GM12878 (cell line): Measurements from ENCODE around the gene SLC2A9. TPM values are rescaled to one million over a fixed set of nuclear protein-coding genes. Genes with fewer than 3 reads are reported as not detected.

ENCODE experiments used
- ATAC-seq: fragments of 200-7000 bp; cut with Tn5 transposase; 3 replicates; pipeline ENCODE4 v1.9.1; 2020; ENCODE audit warnings: mild to moderate bottlenecking, moderate library complexity
- BruUV-seq: library from RNA; stranded (reverse); fragments of 400-500 nt; replicated peaks from 2 replicates; lab custom pipeline; 2021; lab: Mats Ljungman, UMichigan
- CTCF ChIA-PET: fragments of 300-600 bp; sonication (Branson Sonifier 250); formaldehyde crosslinking; extraction: SDS; loops from one replicate; lab custom pipeline; 2021; ENCODE audit warnings: inconsistent platforms; lab: Yijun Ruan, JAX
- POLR2A ChIA-PET: fragments of 350-600 bp; formaldehyde crosslinking; extraction: SDS; loops from one replicate; lab custom pipeline; 2021; ENCODE audit warnings: inconsistent platforms; lab: Charles Lee
- RAD21 ChIA-PET: fragments of 300-600 bp; sonication (Branson Sonifier 250); formaldehyde crosslinking; loops from one replicate; lab custom pipeline; 2023; ENCODE audit warnings: antibody characterized with exemption; ENCODE audit not compliant: unreplicated experiment; lab: Charles Lee
- SMC1A ChIA-PET: fragments of 300-600 bp; sonication (Branson Sonifier 250); formaldehyde crosslinking; loops from one replicate; lab custom pipeline; 2023; ENCODE audit not compliant: unreplicated experiment, uncharacterized antibody; lab: Charles Lee
- DNase-seq: peaks from one replicate; pipeline ENCODE4 v3.0.0-alpha.2; 2011; ENCODE audit warnings: low read depth, low spot score
- FAIRE-seq: peaks from 3 replicates; lab custom pipeline; 2011; peaks lifted over from hg19 to GRCh38; lab: Jason Lieb, UNC
- H2AFZ ChIP-seq: 2 replicates; pipeline ENCODE4 v1.6.0; 2011; ENCODE audit warnings: low read depth, low read length, control low read depth; ENCODE audit not compliant: control insufficient read depth
- H3K27ac ChIP-seq: 2 replicates; pipeline ENCODE4 v1.5.1; 2011; ENCODE audit warnings: control low read depth; ENCODE audit not compliant: control insufficient read depth, insufficient read depth
- H3K27me3 ChIP-seq, 2 experiments: replicated peaks in 1 of 2; 2 replicates each; pipeline versions ENCODE4 v1.6.0 to v1.6.1; 2011; ENCODE audit warnings: low read length in 1 of 2; ENCODE audit not compliant: control insufficient read depth in 2 of 2, insufficient read depth in 2 of 2
- H3K36me3 ChIP-seq, 2 experiments: 2 replicates each; pipeline ENCODE4 v1.5.1; 2011; ENCODE audit warnings: low read length in 1 of 2; ENCODE audit not compliant: control insufficient read depth in 2 of 2, insufficient read depth in 2 of 2
- H3K4me1 ChIP-seq: 2 replicates; pipeline ENCODE4 v1.6.1; 2011; ENCODE audit warnings: mild to moderate bottlenecking, low read length, moderate library complexity, mixed read lengths; ENCODE audit not compliant: control insufficient read depth, insufficient read depth
- H3K4me2 ChIP-seq: 2 replicates; pipeline ENCODE4 v1.6.0; 2011; ENCODE audit warnings: control low read depth; ENCODE audit not compliant: control insufficient read depth, insufficient read depth
- H3K4me3 ChIP-seq: fragments of 200-600 bp; sonication (generic); 2 replicates; pipeline ENCODE4 v1.5.1; 2016
- H3K79me2 ChIP-seq: 2 replicates; pipeline ENCODE4 v1.6.0; 2011; ENCODE audit warnings: low read length; ENCODE audit not compliant: control insufficient read depth, insufficient read depth
- H3K9ac ChIP-seq: 2 replicates; pipeline ENCODE4 v1.8.0; 2011; ENCODE audit warnings: low read length, control low read depth, mixed read lengths; ENCODE audit not compliant: control insufficient read depth, insufficient read depth
- H3K9me3 ChIP-seq: replicated peaks from 3 replicates; pipeline ENCODE4 v1.5.1; 2011; ENCODE audit warnings: mild to moderate bottlenecking, low read length; ENCODE audit not compliant: control insufficient read depth, insufficient read depth
- H4K20me1 ChIP-seq: 2 replicates; pipeline ENCODE4 v1.6.0; 2011; ENCODE audit not compliant: control insufficient read depth, insufficient read depth
- BRCA1 ChIP-seq: IDR thresholded peaks from 2 replicates; pipeline ENCODE4 v1.6.1; 2011; ENCODE audit warnings: low read depth, low read length, improper control_type of control experiment
- CBFB ChIP-seq: IDR thresholded peaks from 2 replicates; pipeline ENCODE4 v1.6.1; 2016; ENCODE audit warnings: antibody characterized with exemption, low read depth
- CBX5 ChIP-seq: sonication (generic); IDR thresholded peaks from 2 replicates; pipeline ENCODE4 v1.6.1; 2016; ENCODE audit warnings: low read depth, moderate library complexity, mild to moderate bottlenecking, inconsistent platforms
- CHD1 ChIP-seq: IDR thresholded peaks from 2 replicates; pipeline ENCODE4 v1.6.1; 2012; ENCODE audit warnings: low read depth, low read length, improper control_type of control experiment
- IKZF2 ChIP-seq, 2 experiments: fragments of 450-650 bp; IDR thresholded peaks; 2 replicates each; pipeline ENCODE4 v1.6.1; 2017; ENCODE audit warnings: mild to moderate bottlenecking in 2 of 2, moderate library complexity in 2 of 2
- KAT2A ChIP-seq: conservative IDR thresholded peaks from 2 replicates; pipeline ENCODE4 v1.6.1; 2011; ENCODE audit warnings: low read depth, low read length; ENCODE audit not compliant: control insufficient read depth
- NBN ChIP-seq: fragments of 450-650 bp; IDR thresholded peaks from 2 replicates; pipeline ENCODE4 v1.6.1; 2016
- POU2F2 ChIP-seq: IDR thresholded peaks from 3 replicates; pipeline ENCODE4 v1.6.1; 2011; ENCODE audit warnings: low read depth, mild to moderate bottlenecking, low read length, borderline replicate concordance
- RCOR1 ChIP-seq: conservative IDR thresholded peaks from 2 replicates; pipeline ENCODE4 v1.6.1; 2012; ENCODE audit warnings: low read depth, low read length, improper control_type of control experiment
- SMARCA5 ChIP-seq: fragments of 450-650 bp; IDR thresholded peaks from 2 replicates; pipeline ENCODE4 v1.6.1; 2017; ENCODE audit warnings: mild to moderate bottlenecking
- SP1 ChIP-seq: IDR thresholded peaks from one replicate; pipeline ENCODE4 v1.6.1; 2011; ENCODE audit warnings: low read depth, low read length
- TAF1 ChIP-seq: IDR thresholded peaks from 2 replicates; pipeline ENCODE4 v1.6.1; 2011; ENCODE audit warnings: mild to moderate bottlenecking, low read depth, low read length, borderline replicate concordance
- TCF12 ChIP-seq: IDR thresholded peaks from 2 replicates; pipeline ENCODE4 v1.6.1; 2011; ENCODE audit warnings: low read depth, mild to moderate bottlenecking, low read length
- YY1 ChIP-seq: IDR thresholded peaks from 2 replicates; pipeline ENCODE4 v1.6.1; 2011; ENCODE audit warnings: low read depth, mild to moderate bottlenecking, low read length
- ZZZ3 ChIP-seq: IDR thresholded peaks from 2 replicates; pipeline ENCODE4 v1.6.1; 2011; ENCODE audit warnings: low read depth; ENCODE audit not compliant: control insufficient read depth, insufficient read length
- WGBS: methylation state at CpG from one replicate; pipeline ENCODE4 v1.1.6; 2016; ENCODE audit warnings: low lambda C conversion rate; ENCODE audit not compliant: insufficient replicate concordance, insufficient coverage; ENCODE audit errors: missing lambda C conversion rate; 5-methylcytosine and 5-hydroxymethylcytosine counted together
- in situ Hi-C: fragments of 300-500 bp; cut with MboI; formaldehyde crosslinking; loops from 9 replicates; pipeline ENCODE4 v1.14.3; 2018; ENCODE audit warnings: mixed read lengths
- intact Hi-C: fragments of 100-400 bp; cut with micrococcal nuclease; formaldehyde crosslinking; loops from one replicate; pipeline ENCODE4 v1.14.2; 2022; ENCODE audit not compliant: unreplicated experiment
- polyA plus RNA-seq, 11 experiments: library from polyadenylated mRNA; depleted of rRNA in 4 of 11; unstranded in 6 of 11; stranded (reverse) in 5 of 11; fragments of >200 nt; fragmentation: Nextera tagmentation in 4 of 11; fragmentation: Illumina TruSeq in 1 of 11; extraction: Ambion mirVana in 4 of 11; extraction: Trizol in 1 of 11; gene quantifications; 1 replicate in 1 of 11; 2 replicates in 10 of 11; pipeline versions ENCODE4 v1.2.1 to v1.2.3, GENCODE V29; 2011 to 2016; ENCODE audit warnings: inconsistent platforms in 2 of 11, missing spikeins in 2 of 11, low read depth in 1 of 11
- total RNA-seq, 4 experiments: library from RNA; depleted of rRNA in 3 of 4; stranded (reverse); fragments of >200 nt in 3 of 4; fragmentation: Illumina TruSeq in 1 of 4; extraction: Trizol in 1 of 4; gene quantifications; 2 replicates each; pipeline versions ENCODE4 v1.2.1 to v1.2.3, GENCODE V29; 2013 to 2021
- TF ChIP-seq, protein P1 (sequence below): IDR thresholded peaks from 2 replicates; pipeline ENCODE4 v1.6.1; 2011; ENCODE audit warnings: mild to moderate bottlenecking, low read depth, low read length, moderate library complexity; ENCODE audit not compliant: insufficient replicate concordance
- TF ChIP-seq, protein P2 (sequence below): fragments of 450-650 bp; IDR thresholded peaks from 2 replicates; pipeline ENCODE4 v1.6.1; 2016; ENCODE audit warnings: mild to moderate bottlenecking, moderate library complexity, borderline replicate concordance
- TF ChIP-seq, protein P3 (sequence below): IDR thresholded peaks from 2 replicates; pipeline ENCODE4 v1.6.1; 2012; ENCODE audit warnings: low read depth, low read length, improper control_type of control experiment

The SLC2A9 gene
- total and polyA plus RNA-seq, 10 of the 15 experiments (the other 5 are each of a cell fraction or from before 2014, with no cell fraction given) = 0.28 to 2.8 (median 1.2) TPM

- TF ChIP-seq, protein P1, sequence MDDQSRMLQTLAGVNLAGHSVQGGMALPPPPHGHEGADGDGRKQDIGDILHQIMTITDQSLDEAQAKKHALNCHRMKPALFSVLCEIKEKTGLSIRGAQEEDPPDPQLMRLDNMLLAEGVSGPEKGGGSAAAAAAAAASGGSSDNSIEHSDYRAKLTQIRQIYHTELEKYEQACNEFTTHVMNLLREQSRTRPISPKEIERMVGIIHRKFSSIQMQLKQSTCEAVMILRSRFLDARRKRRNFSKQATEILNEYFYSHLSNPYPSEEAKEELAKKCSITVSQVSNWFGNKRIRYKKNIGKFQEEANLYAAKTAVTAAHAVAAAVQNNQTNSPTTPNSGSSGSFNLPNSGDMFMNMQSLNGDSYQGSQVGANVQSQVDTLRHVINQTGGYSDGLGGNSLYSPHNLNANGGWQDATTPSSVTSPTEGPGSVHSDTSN = no peak
- TF ChIP-seq, protein P2, sequence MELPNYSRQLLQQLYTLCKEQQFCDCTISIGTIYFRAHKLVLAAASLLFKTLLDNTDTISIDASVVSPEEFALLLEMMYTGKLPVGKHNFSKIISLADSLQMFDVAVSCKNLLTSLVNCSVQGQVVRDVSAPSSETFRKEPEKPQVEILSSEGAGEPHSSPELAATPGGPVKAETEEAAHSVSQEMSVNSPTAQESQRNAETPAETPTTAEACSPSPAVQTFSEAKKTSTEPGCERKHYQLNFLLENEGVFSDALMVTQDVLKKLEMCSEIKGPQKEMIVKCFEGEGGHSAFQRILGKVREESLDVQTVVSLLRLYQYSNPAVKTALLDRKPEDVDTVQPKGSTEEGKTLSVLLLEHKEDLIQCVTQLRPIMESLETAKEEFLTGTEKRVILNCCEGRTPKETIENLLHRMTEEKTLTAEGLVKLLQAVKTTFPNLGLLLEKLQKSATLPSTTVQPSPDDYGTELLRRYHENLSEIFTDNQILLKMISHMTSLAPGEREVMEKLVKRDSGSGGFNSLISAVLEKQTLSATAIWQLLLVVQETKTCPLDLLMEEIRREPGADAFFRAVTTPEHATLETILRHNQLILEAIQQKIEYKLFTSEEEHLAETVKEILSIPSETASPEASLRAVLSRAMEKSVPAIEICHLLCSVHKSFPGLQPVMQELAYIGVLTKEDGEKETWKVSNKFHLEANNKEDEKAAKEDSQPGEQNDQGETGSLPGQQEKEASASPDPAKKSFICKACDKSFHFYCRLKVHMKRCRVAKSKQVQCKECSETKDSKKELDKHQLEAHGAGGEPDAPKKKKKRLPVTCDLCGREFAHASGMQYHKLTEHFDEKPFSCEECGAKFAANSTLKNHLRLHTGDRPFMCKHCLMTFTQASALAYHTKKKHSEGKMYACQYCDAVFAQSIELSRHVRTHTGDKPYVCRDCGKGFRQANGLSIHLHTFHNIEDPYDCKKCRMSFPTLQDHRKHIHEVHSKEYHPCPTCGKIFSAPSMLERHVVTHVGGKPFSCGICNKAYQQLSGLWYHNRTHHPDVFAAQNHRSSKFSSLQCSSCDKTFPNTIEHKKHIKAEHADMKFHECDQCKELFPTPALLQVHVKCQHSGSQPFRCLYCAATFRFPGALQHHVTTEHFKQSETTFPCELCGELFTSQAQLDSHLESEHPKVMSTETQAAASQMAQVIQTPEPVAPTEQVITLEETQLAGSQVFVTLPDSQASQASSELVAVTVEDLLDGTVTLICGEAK = no peak
- no peak for TF ChIP-seq TCF12
These were observed 33.3 kb upstream of the SLC2A9 start (continued) for GRCh38 chr4:10054571-10055041.

DNA sequence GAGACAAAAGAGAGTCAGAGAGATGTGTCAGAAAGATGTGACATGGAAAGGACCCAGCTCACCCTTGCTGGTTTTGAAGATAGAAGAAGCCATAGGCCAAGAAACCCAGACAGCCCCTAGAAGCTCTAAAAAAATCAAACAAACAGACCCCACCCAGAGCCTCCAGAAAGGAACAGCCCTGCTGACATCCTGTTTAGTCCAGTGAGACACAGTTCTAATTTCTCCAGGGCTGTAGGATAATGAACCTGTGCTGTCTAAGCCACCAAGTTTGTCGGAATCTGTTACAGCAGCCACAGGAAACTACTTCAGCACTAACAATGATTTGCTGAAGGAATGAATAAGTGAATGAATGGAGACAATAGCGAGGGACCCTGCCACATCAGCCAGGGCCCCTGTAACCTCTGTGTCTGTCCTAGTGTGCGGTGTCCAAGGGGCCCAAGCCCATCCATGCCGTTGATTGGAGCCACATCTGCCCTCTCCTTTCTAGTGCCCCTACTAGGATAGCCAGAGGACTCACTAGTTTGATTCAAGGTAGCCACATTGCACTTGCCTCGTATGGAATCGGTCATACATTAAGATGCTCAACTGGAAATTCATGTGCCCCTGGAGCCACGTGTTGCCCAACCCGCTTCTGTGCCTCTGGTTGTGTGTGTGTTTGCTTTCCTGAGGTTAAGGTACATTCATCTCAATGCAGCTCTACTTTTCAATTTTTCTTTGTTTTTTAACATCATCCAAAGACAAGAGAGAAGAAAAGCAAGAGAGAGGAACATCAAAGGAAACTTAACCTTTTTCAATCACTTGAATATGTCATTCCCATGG, 32.5 kb upstream of the SLC2A9 start:
- no TSS peak for BruUV-seq
- no peak overlapping the region for H3K9ac ChIP-seq
- H2AFZ ChIP-seq = no peak overlapping the region
- no peak overlapping the region for H3K4me3 ChIP-seq
- RAD21 ChIA-PET = no interaction called here
- no peak overlapping the region for H3K27ac ChIP-seq
- no peaks in the 10 kb centered on the region for H3K9me3 ChIP-seq
- H4K20me1 ChIP-seq = no peaks in the 10 kb centered on the region
- ATAC-seq (no peak), FAIRE-seq (no peak), DNase-seq (no peak)
- H3K4me2 ChIP-seq = no peak overlapping the region
- CTCF ChIA-PET = no interaction called here
- no peaks in the 10 kb centered on the region for H3K36me3 ChIP-seq
- H3K4me1 ChIP-seq = no peaks in the 10 kb centered on the region
- no peaks in the 10 kb centered on the region for H3K79me2 ChIP-seq
- intact Hi-C loops = no loop called here
- in situ Hi-C loops = no loop called here
- SMC1A ChIA-PET = no interaction called here
- no peaks in the 10 kb centered on the region for H3K27me3 ChIP-seq
- 77% methylated on average over 8 of the region's 8 CpGs for WGBS
- POLR2A ChIA-PET = no interaction called here
- TF ChIP-seq CBFB (no peak), IKZF2 (IDR thresholded peaks at IDR 0.05) (no peak), TAF1 (no peak), RCOR1 (no peak), NBN (no peak), SP1 (no peak), POU2F2 (no peak), CBX5 (no peak), YY1 (no peak), ZZZ3 (no peak), SMARCA5 (no peak), KAT2A (no peak), CHD1 (no peak), BRCA1 (no peak)
- TF ChIP-seq, protein P3, sequence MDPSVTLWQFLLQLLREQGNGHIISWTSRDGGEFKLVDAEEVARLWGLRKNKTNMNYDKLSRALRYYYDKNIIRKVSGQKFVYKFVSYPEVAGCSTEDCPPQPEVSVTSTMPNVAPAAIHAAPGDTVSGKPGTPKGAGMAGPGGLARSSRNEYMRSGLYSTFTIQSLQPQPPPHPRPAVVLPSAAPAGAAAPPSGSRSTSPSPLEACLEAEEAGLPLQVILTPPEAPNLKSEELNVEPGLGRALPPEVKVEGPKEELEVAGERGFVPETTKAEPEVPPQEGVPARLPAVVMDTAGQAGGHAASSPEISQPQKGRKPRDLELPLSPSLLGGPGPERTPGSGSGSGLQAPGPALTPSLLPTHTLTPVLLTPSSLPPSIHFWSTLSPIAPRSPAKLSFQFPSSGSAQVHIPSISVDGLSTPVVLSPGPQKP = no peak
